Measurements from ENCODE around the gene BABAM2. TPM values are rescaled to one million over a fixed set of nuclear protein-coding genes. Genes with fewer than 3 reads are reported as not detected.

Gene BABAM2
- total and polyA plus RNA-seq, 2 experiments from 2014 or later: 28.8 to 43.6 TPM

DNA sequence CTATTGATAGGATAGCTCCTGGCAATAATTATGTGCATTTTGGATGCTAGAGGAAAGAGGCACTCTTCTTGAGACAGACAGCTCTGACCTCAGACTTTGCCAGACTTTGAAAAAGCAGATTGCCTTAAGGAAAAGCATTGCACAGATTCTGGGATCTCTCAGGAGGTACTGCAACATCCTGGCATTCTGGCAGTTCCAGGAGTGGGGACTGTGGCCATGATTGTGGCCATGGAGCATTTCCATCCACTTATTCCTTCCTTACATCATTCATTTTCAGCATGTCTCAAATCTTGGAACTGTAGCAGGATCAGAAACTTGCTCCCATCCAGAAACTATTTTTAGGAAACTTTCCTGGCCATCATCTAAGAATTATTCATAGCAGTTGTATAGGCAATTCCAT, 357.2 kb downstream of the BABAM2 start:
- H3K27ac ChIP-seq: no peak overlapping the region
- no peak for TF ChIP-seq EZH2 (IDR thresholded peaks at IDR 0.05; ENCODE audit: borderline replicate concordance)
- TF ChIP-seq EZH2phosphoT487 (IDR thresholded peaks at IDR 0.05; ENCODE audit: low read depth, severe bottlenecking, unreplicated experiment): no peak
- TF ChIP-seq CTCF (IDR thresholded peaks at IDR 0.05; ENCODE audit: poor library complexity): no peak
- no peak overlapping the region for H3K4me3 ChIP-seq
- H3K79me2 ChIP-seq: no peaks in the 10 kb centered on the region
- H3K9me3 ChIP-seq (ENCODE audit: low read depth): no peaks in the 10 kb centered on the region
- peaks cover 3% of the 10 kb centered on the region for H3K4me1 ChIP-seq (ENCODE audit: insufficient read depth)
- H3K9me2 ChIP-seq (replicated peaks; ENCODE audit: insufficient read depth): no peaks in the 10 kb centered on the region
- H4K20me1 ChIP-seq (ENCODE audit: insufficient read depth, poor library complexity, severe bottlenecking): no peaks in the 10 kb centered on the region
- H2AFZ ChIP-seq: no peak overlapping the region
- no peaks in the 10 kb centered on the region for H3K36me3 ChIP-seq (replicated peaks; ENCODE audit: insufficient read depth, low read depth)
- H3K4me2 ChIP-seq: no peak overlapping the region
- no peak for DNase-seq (ENCODE audit: low spot score)
- H3K27me3 ChIP-seq: no peaks in the 10 kb centered on the region

DNA sequence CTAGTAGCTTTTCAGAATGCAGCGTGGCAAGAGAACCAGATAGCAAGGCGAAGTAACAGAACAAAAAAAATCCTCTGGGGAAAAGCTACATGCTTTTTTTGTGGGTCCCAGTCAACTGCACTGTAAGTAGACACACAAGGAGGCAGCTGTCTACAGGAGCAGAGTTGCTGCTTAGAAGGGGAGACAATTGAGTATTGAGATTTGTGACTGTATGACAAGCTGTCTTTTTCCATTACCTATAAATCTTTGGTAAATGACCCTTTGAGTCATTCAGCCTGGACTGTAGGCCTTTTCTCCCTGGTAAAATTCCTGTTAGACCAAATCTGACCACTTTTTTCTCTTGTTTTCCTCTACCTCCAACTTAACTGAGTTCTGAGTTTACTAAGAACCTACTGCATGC, 358.0 kb downstream of the BABAM2 start:
- Histone ChIP-seq H3K27ac (no peak overlapping the region), H3K4me3 (no peak overlapping the region), H2AFZ (no peak overlapping the region), H3K79me2 (no peaks in the 10 kb centered on the region), H4K20me1 (ENCODE audit: insufficient read depth, poor library complexity, severe bottlenecking) (no peaks in the 10 kb centered on the region), H3K4me2 (no peak overlapping the region), H3K9me2 (replicated peaks; ENCODE audit: insufficient read depth) (no peaks in the 10 kb centered on the region), H3K4me1 (ENCODE audit: insufficient read depth) (peaks cover 10% of the 10 kb centered on the region), H3K27me3 (no peaks in the 10 kb centered on the region), H3K36me3 (replicated peaks; ENCODE audit: insufficient read depth, low read depth) (no peaks in the 10 kb centered on the region), H3K9me3 (ENCODE audit: low read depth) (no peaks in the 10 kb centered on the region)
- TF ChIP-seq EZH2phosphoT487 (IDR thresholded peaks at IDR 0.05; ENCODE audit: low read depth, severe bottlenecking, unreplicated experiment) (no peak), CTCF (IDR thresholded peaks at IDR 0.05; ENCODE audit: poor library complexity) (no peak), EZH2 (IDR thresholded peaks at IDR 0.05; ENCODE audit: borderline replicate concordance) (no peak)
- no peak for DNase-seq (ENCODE audit: low spot score)
- WGBS (ENCODE audit: low lambda C conversion rate, missing lambda C conversion rate): 98% methylated on average over 2 of the region's 2 CpGs

GRCh38 chr2:28250006-28250405, 359.5 kb downstream of the BABAM2 start:
- no peak overlapping the region for H3K4me3 ChIP-seq
- TF ChIP-seq EZH2phosphoT487 (IDR thresholded peaks at IDR 0.05; ENCODE audit: low read depth, severe bottlenecking, unreplicated experiment) (no peak), EZH2 (IDR thresholded peaks at IDR 0.05; ENCODE audit: borderline replicate concordance) (no peak), CTCF (IDR thresholded peaks at IDR 0.05; ENCODE audit: poor library complexity) (no peak)
- no peaks in the 10 kb centered on the region for H3K9me3 ChIP-seq (ENCODE audit: low read depth)
- peaks cover 12% of the 10 kb centered on the region for H3K4me1 ChIP-seq (ENCODE audit: insufficient read depth)
- no peak overlapping the region for H3K27ac ChIP-seq
- no peak overlapping the region for H2AFZ ChIP-seq
- peak; percentile 73 for DNase-seq (ENCODE audit: low spot score)
- H4K20me1 ChIP-seq (ENCODE audit: insufficient read depth, poor library complexity, severe bottlenecking): no peaks in the 10 kb centered on the region
- H3K79me2 ChIP-seq: no peaks in the 10 kb centered on the region
- no peaks in the 10 kb centered on the region for H3K27me3 ChIP-seq
- H3K36me3 ChIP-seq (replicated peaks; ENCODE audit: insufficient read depth, low read depth): no peaks in the 10 kb centered on the region
- no peaks in the 10 kb centered on the region for H3K9me2 ChIP-seq (replicated peaks; ENCODE audit: insufficient read depth)
- H3K4me2 ChIP-seq: no peak overlapping the region
- WGBS (ENCODE audit: low lambda C conversion rate, missing lambda C conversion rate): 76% methylated on average over 4 of the region's 4 CpGs

DNA sequence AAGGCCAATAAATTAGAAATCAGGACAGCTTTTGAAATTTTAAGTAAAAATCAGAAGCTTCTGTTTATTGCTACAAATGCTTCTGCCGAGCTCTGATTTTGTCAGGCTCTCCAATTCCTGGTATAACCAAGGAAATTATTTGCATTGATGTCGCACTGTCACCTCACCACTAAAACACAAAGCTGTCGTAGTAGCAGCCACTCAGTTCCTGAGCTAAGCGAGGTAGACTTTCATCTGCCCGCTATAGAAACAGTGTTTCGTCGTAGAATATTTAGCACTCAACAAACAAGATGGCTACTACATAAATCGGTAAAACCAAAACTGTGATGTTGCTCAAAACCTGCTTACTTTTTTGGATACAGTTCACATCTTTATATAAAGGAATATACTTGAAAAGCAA, 360.8 kb downstream of the BABAM2 start:
- WGBS (ENCODE audit: low lambda C conversion rate, missing lambda C conversion rate): 94% methylated on average over 8 of the region's 8 CpGs
- no peak for TF ChIP-seq CTCF (IDR thresholded peaks at IDR 0.05; ENCODE audit: poor library complexity)
- no peak for TF ChIP-seq EZH2phosphoT487 (IDR thresholded peaks at IDR 0.05; ENCODE audit: low read depth, severe bottlenecking, unreplicated experiment)
- no peak for TF ChIP-seq EZH2 (IDR thresholded peaks at IDR 0.05; ENCODE audit: borderline replicate concordance)
- Histone ChIP-seq H2AFZ (no peak overlapping the region), H3K9me3 (ENCODE audit: low read depth) (no peaks in the 10 kb centered on the region), H4K20me1 (ENCODE audit: insufficient read depth, poor library complexity, severe bottlenecking) (no peaks in the 10 kb centered on the region), H3K27me3 (no peaks in the 10 kb centered on the region), H3K4me1 (ENCODE audit: insufficient read depth) (peaks cover 12% of the 10 kb centered on the region), H3K9me2 (replicated peaks; ENCODE audit: insufficient read depth) (no peaks in the 10 kb centered on the region), H3K4me2 (no peak overlapping the region), H3K27ac (peak overlapping the region; percentile 65), H3K79me2 (no peaks in the 10 kb centered on the region), H3K4me3 (no peak overlapping the region), H3K36me3 (replicated peaks; ENCODE audit: insufficient read depth, low read depth) (no peaks in the 10 kb centered on the region)
- DNase-seq (ENCODE audit: low spot score): no peak

Data from hepatocyte (in vitro differentiated cells).